HEK293 (cell line): ENCODE results near the gene ITPR2.

ENCODE experiments used
- CTCF ChIA-PET: fragments of 350-600 bp; formaldehyde crosslinking; extraction: SDS; loops from one replicate; lab custom pipeline; 2021; ENCODE audit warnings: antibody characterized with exemption; lab: Yijun Ruan, JAX
- POLR2A ChIA-PET: fragments of 300-600 bp; formaldehyde crosslinking; extraction: SDS; loops from one replicate; lab custom pipeline; 2020; ENCODE audit warnings: antibody characterized with exemption, inconsistent platforms; lab: Yijun Ruan, JAX
- H3K27ac ChIP-seq: fragments of 200-500 bp; sonication (Bioruptor generic); 2 replicates; pipeline ENCODE4 v1.5.1; 2014; ENCODE audit warnings: low read depth, low read length, control low read depth, inconsistent platforms; ENCODE audit errors: extremely low read depth
- H3K36me3 ChIP-seq, 2 experiments: fragments of 200-500 bp in 1 of 2; sonication (Bioruptor generic) in 1 of 2; 1 replicate in 1 of 2; 2 replicates in 1 of 2; pipeline ENCODE4 v1.5.1; 2014 to 2017; ENCODE audit warnings: inconsistent platforms in 2 of 2, low read length in 2 of 2; ENCODE audit not compliant: control insufficient read depth in 2 of 2, insufficient read depth in 1 of 2
- H3K4me1 ChIP-seq: fragments of 200-500 bp; sonication (Bioruptor generic); 2 replicates; pipeline ENCODE4 v1.5.1; 2014; ENCODE audit warnings: mild to moderate bottlenecking, low read length, inconsistent platforms; ENCODE audit not compliant: control insufficient read depth, insufficient read depth
- H3K4me3 ChIP-seq: 2 replicates; pipeline ENCODE4 v1.5.1; 2011; ENCODE audit warnings: low read depth, mild to moderate bottlenecking, control low read depth, low read length, moderate library complexity
- H3K9me3 ChIP-seq: fragments of 200-500 bp; sonication (Bioruptor generic); 2 replicates; pipeline ENCODE4 v1.5.1; 2014; ENCODE audit warnings: low read depth, low read length, inconsistent platforms; ENCODE audit not compliant: control insufficient read depth, insufficient read depth
- GLI4 ChIP-seq: fragments of 450-650 bp; formaldehyde crosslinking; IDR thresholded peaks from 2 replicates; pipeline ENCODE4 v1.5.1; 2016; ENCODE audit warnings: missing biosample characterization, missing genetic modification characterization
- KLF8 ChIP-seq: fragments of 450-650 bp; formaldehyde crosslinking; IDR thresholded peaks from 2 replicates; pipeline ENCODE4 v1.5.1; 2016; ENCODE audit warnings: missing biosample characterization, missing genetic modification characterization
- MYNN ChIP-seq: fragments of 450-650 bp; formaldehyde crosslinking; IDR thresholded peaks from 2 replicates; pipeline ENCODE4 v1.5.1; 2016; ENCODE audit warnings: missing biosample characterization, missing genetic modification characterization, borderline replicate concordance
- OSR2 ChIP-seq: fragments of 450-650 bp; formaldehyde crosslinking; IDR thresholded peaks from 2 replicates; pipeline ENCODE4 v1.5.1; 2016; ENCODE audit warnings: missing biosample characterization, missing genetic modification characterization
- PATZ1 ChIP-seq: fragments of 450-650 bp; formaldehyde crosslinking; IDR thresholded peaks from 2 replicates; pipeline ENCODE4 v1.5.1; 2016; ENCODE audit warnings: missing biosample characterization, missing genetic modification characterization
- RBAK ChIP-seq: fragments of 450-650 bp; formaldehyde crosslinking; IDR thresholded peaks from 2 replicates; pipeline ENCODE4 v1.5.1; 2016; ENCODE audit warnings: missing biosample characterization, missing genetic modification characterization
- ZBTB11 ChIP-seq: fragments of 450-650 bp; formaldehyde crosslinking; conservative IDR thresholded peaks from 2 replicates; pipeline ENCODE4 v1.5.1; 2016; ENCODE audit warnings: low read depth, missing biosample characterization, missing genetic modification characterization
- ZFP3 ChIP-seq: fragments of 450-650 bp; formaldehyde crosslinking; IDR thresholded peaks from 2 replicates; pipeline ENCODE4 v1.5.1; 2016; ENCODE audit warnings: low read depth, missing biosample characterization, missing genetic modification characterization
- ZNF132 ChIP-seq: fragments of 450-650 bp; formaldehyde crosslinking; IDR thresholded peaks from 2 replicates; pipeline ENCODE4 v1.5.1; 2017; ENCODE audit warnings: missing biosample characterization, missing genetic modification characterization, borderline replicate concordance
- ZNF138 ChIP-seq: fragments of 450-650 bp; formaldehyde crosslinking; IDR thresholded peaks from 2 replicates; pipeline ENCODE4 v1.5.1; 2016; ENCODE audit warnings: missing biosample characterization, missing genetic modification characterization, borderline replicate concordance
- ZNF155 ChIP-seq: fragments of 450-650 bp; formaldehyde crosslinking; IDR thresholded peaks from 2 replicates; pipeline ENCODE4 v1.5.1; 2016; ENCODE audit warnings: missing biosample characterization, missing genetic modification characterization
- ZNF175 ChIP-seq: fragments of 450-650 bp; formaldehyde crosslinking; IDR thresholded peaks from 2 replicates; pipeline ENCODE4 v1.5.1; 2016; ENCODE audit warnings: missing biosample characterization, missing genetic modification characterization
- ZNF223 ChIP-seq: fragments of 450-650 bp; formaldehyde crosslinking; IDR thresholded peaks from 2 replicates; pipeline ENCODE4 v1.5.1; 2016; ENCODE audit warnings: missing biosample characterization, missing genetic modification characterization
- ZNF23 ChIP-seq: fragments of 450-650 bp; formaldehyde crosslinking; IDR thresholded peaks from 2 replicates; pipeline ENCODE4 v1.5.1; 2016; ENCODE audit warnings: missing biosample characterization, missing genetic modification characterization, borderline replicate concordance
- ZNF335 ChIP-seq: fragments of 450-650 bp; formaldehyde crosslinking; conservative IDR thresholded peaks from 2 replicates; pipeline ENCODE4 v1.5.1; 2016; ENCODE audit warnings: missing biosample characterization, missing genetic modification characterization
- ZNF473 ChIP-seq: fragments of 450-650 bp; formaldehyde crosslinking; IDR thresholded peaks from 2 replicates; pipeline ENCODE4 v1.5.1; 2017; ENCODE audit warnings: missing biosample characterization, missing genetic modification characterization
- ZNF510 ChIP-seq: fragments of 450-650 bp; formaldehyde crosslinking; IDR thresholded peaks from 2 replicates; pipeline ENCODE4 v1.5.1; 2018; ENCODE audit warnings: mild to moderate bottlenecking, missing genetic modification characterization, missing biosample characterization; ENCODE audit not compliant: insufficient replicate concordance
- ZNF600 ChIP-seq: fragments of 450-650 bp; formaldehyde crosslinking; IDR thresholded peaks from 2 replicates; pipeline ENCODE4 v1.5.1; 2016; ENCODE audit warnings: missing biosample characterization, missing genetic modification characterization
- ZNF785 ChIP-seq: fragments of 450-650 bp; formaldehyde crosslinking; IDR thresholded peaks from 2 replicates; pipeline ENCODE4 v1.5.1; 2016; ENCODE audit warnings: missing biosample characterization, missing genetic modification characterization
- ZSCAN30 ChIP-seq: fragments of 450-650 bp; IDR thresholded peaks from 2 replicates; pipeline ENCODE4 v1.5.1; 2018; ENCODE audit warnings: missing biosample characterization, mild to moderate bottlenecking, missing genetic modification characterization, moderate library complexity
- TF ChIP-seq, protein P1 (sequence below): fragments of 450-650 bp; formaldehyde crosslinking; IDR thresholded peaks from 2 replicates; pipeline ENCODE4 v1.5.1; 2016; ENCODE audit warnings: missing biosample characterization, missing genetic modification characterization

The ITPR2 gene

GRCh38 chr12:26642361-26642760, 190.6 kb downstream of the ITPR2 start:
- CTCF ChIA-PET: interaction anchor here (0.6 to 1.2 kb wide), 4 partner anchors 10 to 874 kb away, joined by 3 to 5 read pairs (median 3); no protein-coding TSS in a partner anchor
- POLR2A ChIA-PET: no interaction called here
- no peaks in the 10 kb centered on the region for H3K4me1 ChIP-seq
- TF ChIP-seq ZFP3: no peak
- no peak for TF ChIP-seq ZNF223 (tag by site-specific recombination)
- TF ChIP-seq ZNF600: no peak
- TF ChIP-seq ZNF132 (tag by site-specific recombination): no peak
- no peak for TF ChIP-seq ZNF23 (tag by site-specific recombination)
- no peak for TF ChIP-seq MYNN (tag by site-specific recombination)
- TF ChIP-seq ZNF175 (tag by site-specific recombination): no peak
- TF ChIP-seq, protein P1, sequence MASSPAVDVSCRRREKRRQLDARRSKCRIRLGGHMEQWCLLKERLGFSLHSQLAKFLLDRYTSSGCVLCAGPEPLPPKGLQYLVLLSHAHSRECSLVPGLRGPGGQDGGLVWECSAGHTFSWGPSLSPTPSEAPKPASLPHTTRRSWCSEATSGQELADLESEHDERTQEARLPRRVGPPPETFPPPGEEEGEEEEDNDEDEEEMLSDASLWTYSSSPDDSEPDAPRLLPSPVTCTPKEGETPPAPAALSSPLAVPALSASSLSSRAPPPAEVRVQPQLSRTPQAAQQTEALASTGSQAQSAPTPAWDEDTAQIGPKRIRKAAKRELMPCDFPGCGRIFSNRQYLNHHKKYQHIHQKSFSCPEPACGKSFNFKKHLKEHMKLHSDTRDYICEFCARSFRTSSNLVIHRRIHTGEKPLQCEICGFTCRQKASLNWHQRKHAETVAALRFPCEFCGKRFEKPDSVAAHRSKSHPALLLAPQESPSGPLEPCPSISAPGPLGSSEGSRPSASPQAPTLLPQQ (tag by site-specific recombination): no peak
- TF ChIP-seq ZNF138 (tag by site-specific recombination): no peak
- no peak for TF ChIP-seq ZNF785 (tag by site-specific recombination)
- TF ChIP-seq ZNF473: no peak
- no peak for TF ChIP-seq ZBTB11 (tag by site-specific recombination)
- no peak for TF ChIP-seq KLF8 (tag by site-specific recombination)
- no peak for TF ChIP-seq GLI4 (tag by site-specific recombination)
- no peak for TF ChIP-seq OSR2 (tag by site-specific recombination)
- TF ChIP-seq ZNF155 (tag by site-specific recombination): no peak
- TF ChIP-seq, all 188 proteins: peak for 0
- Histone ChIP-seq H3K27ac (no peak overlapping the region), H3K4me3 (no peak overlapping the region), H3K36me3 (no peaks in the 10 kb centered on the region), H3K9me3 (no peaks in the 10 kb centered on the region)

GRCh38 chr12:26636710-26637328, 196.2 kb downstream of the ITPR2 start:
- Histone ChIP-seq H3K27ac (no peak overlapping the region), H3K4me3 (no peak overlapping the region), H3K4me1 (peaks cover 4% of the 10 kb centered on the region; the same call in 1 of the 2 replicates), H3K36me3 (no peaks in the 10 kb centered on the region), H3K9me3 (no peaks in the 10 kb centered on the region)
- ChIA-PET CTCF (interaction anchor here (0.9 kb wide), 1 partner anchor 14 kb away, joined by 3 read pairs; no protein-coding TSS in a partner anchor), POLR2A (no interaction called here)
- no peak for TF ChIP-seq RBAK (tag by site-specific recombination)

DNA sequence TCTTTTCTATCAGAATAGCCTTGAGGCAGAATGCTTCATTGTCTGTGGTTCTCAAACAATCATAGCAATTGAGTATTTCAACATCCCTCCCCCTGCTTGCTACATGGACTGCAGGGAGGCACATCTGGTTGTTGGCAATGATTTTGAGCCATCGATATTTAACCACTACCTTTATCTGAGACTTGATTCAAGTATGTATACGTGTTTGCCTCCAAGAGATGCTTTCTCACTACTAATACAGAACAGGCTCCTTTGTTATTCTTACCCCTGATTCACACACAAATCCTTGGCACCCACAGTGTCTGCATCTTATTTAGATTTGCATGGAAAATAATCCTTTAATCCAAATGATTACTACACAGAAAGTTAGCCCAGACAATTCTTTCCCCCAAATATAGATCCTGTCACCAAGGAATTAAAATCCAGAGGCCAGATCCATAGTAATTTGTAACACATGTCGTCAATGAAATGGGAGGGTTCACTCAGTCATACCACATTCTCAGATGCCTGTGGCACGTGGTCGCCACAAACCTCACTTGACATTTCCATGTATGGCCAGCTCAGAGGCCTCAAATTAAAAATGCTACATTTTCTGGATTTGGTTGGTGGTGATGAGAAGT, 199.3 kb downstream of the ITPR2 start:
- Histone ChIP-seq H3K36me3 (no peaks in the 10 kb centered on the region), H3K4me3 (no peak overlapping the region), H3K27ac (no peak overlapping the region), H3K4me1 (peaks cover 4% of the 10 kb centered on the region), H3K9me3 (no peaks in the 10 kb centered on the region)
- TF ChIP-seq ZNF510 (tag by site-specific recombination): no peak
- no peak for TF ChIP-seq PATZ1 (tag by site-specific recombination)
- TF ChIP-seq ZNF335 (tag by site-specific recombination): no peak
- no peak for TF ChIP-seq ZSCAN30 (tag by site-specific recombination)
- CTCF ChIA-PET: interaction anchor here (0.7 to 1.0 kb wide), 4 partner anchors 10 to 1299 kb away, joined by 3 to 4 read pairs (median 3); no protein-coding TSS in a partner anchor
- POLR2A ChIA-PET: no interaction called here
